ENCODE measurements around the gene HLA-DPB1. TPM values are rescaled to one million over a fixed set of nuclear protein-coding genes. Genes with fewer than 3 reads are reported as not detected.

The HLA-DPB1 gene
- total RNA-seq, 1 experiment from 2014 or later: 47.3 TPM

GRCh38 chr6:33103776-33104175 is 28.0 kb downstream of the HLA-DPB1 start:
- no peak for DNase-seq (ENCODE audit: low spot score)

- no peak for DNase-seq (ENCODE audit: low spot score)
Observed at GRCh38 chr6:33104887-33105286, 29.1 kb downstream of the HLA-DPB1 start.

- DNase-seq (ENCODE audit: low spot score): no peak
Observed at GRCh38 chr6:33105386-33105785, 29.6 kb downstream of the HLA-DPB1 start.

GRCh38 chr6:33105916-33106871 is 30.4 kb downstream of the HLA-DPB1 start:
- no peak for DNase-seq (ENCODE audit: low spot score)

GRCh38 chr6:33107641-33108040 is 31.9 kb downstream of the HLA-DPB1 start:
- no peak for DNase-seq (ENCODE audit: low spot score)

GRCh38 chr6:33108307-33108706 is 32.5 kb downstream of the HLA-DPB1 start:
- no peak for DNase-seq (ENCODE audit: low spot score)

- DNase-seq (ENCODE audit: low spot score): no peak
Observed at GRCh38 chr6:33112148-33112547, 36.4 kb downstream of the HLA-DPB1 start.

GRCh38 chr6:33113755-33114154 is 38.0 kb downstream of the HLA-DPB1 start:
- DNase-seq (ENCODE audit: low spot score): no peak

GRCh38 chr6:33114406-33114805 is 38.6 kb downstream of the HLA-DPB1 start:
- DNase-seq (ENCODE audit: low spot score): no peak

- DNase-seq (ENCODE audit: low spot score): no peak
Observed at GRCh38 chr6:33116417-33116816, 40.6 kb downstream of the HLA-DPB1 start.

GRCh38 chr6:33116841-33117711 is 41.3 kb downstream of the HLA-DPB1 start:
- no peak for DNase-seq (ENCODE audit: low spot score)

GRCh38 chr6:33117811-33118277 is 42.1 kb downstream of the HLA-DPB1 start:
- DNase-seq (ENCODE audit: low spot score): no peak

GRCh38 chr6:33118525-33119123 is 42.8 kb downstream of the HLA-DPB1 start:
- peak; percentile 49 for DNase-seq (ENCODE audit: low spot score)

- DNase-seq (ENCODE audit: low spot score): no peak
Observed at GRCh38 chr6:33120001-33120400, 44.2 kb downstream of the HLA-DPB1 start.

- DNase-seq (ENCODE audit: low spot score): no peak
Observed at GRCh38 chr6:33123181-33123580, 47.4 kb downstream of the HLA-DPB1 start.

- peak; percentile 51 for DNase-seq (ENCODE audit: low spot score)
Observed at GRCh38 chr6:33123732-33124524, 48.1 kb downstream of the HLA-DPB1 start.

GRCh38 chr6:33124525-33124901 is 48.7 kb downstream of the HLA-DPB1 start:
- DNase-seq (ENCODE audit: low spot score): no peak

- DNase-seq (ENCODE audit: low spot score): no peak
Observed at GRCh38 chr6:33124947-33125346, 49.2 kb downstream of the HLA-DPB1 start.

GRCh38 chr6:33126101-33126714 is 50.4 kb downstream of the HLA-DPB1 start:
- no peak for DNase-seq (ENCODE audit: low spot score)

GRCh38 chr6:33128318-33128717 is 52.5 kb downstream of the HLA-DPB1 start:
- no peak for DNase-seq (ENCODE audit: low spot score)

GRCh38 chr6:33132081-33132524 is 56.3 kb downstream of the HLA-DPB1 start:
- no peak for DNase-seq (ENCODE audit: low spot score)
